Stimulated activated CD4-positive, alpha-beta T cell treated with anti-CD3 and anti-CD28 coated beads, TNF-alpha, amount 100 ng/mL, for 48 hours (primary cell): ENCODE data around the gene EDA.
"Not testable (repeated sequence)": the region's sequence is repeated elsewhere in the genome, so short reads cannot be mapped to it uniquely, and the experiment has no call there.

Experiments
- DNase-seq, 3 donors: peaks; one replicate each; pipeline ENCODE4 v3.0.0-alpha.2; 2020; ENCODE audit warnings: low read depth in 3 of 3

The EDA gene

DNA sequence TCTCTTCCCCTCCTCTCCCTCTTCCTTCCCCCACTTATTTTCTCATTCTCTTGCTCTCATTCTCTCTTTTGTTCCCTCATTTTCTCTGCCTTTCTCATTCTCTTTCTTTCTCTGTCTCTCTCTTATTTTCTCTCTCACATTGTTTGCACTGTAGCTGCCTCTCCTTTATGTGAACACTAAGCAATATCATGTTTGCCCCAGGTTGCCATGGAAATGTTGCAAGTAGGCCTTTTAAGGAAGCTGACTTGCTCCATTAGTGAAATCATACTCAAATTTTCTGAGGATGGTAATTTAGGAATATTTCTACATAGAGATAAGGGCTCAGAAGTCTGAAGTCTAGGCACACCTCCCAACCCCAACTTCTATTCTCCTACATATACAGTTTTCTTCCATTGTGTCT is 130.1 kb downstream of the EDA start:
- no peak for DNase-seq

DNA sequence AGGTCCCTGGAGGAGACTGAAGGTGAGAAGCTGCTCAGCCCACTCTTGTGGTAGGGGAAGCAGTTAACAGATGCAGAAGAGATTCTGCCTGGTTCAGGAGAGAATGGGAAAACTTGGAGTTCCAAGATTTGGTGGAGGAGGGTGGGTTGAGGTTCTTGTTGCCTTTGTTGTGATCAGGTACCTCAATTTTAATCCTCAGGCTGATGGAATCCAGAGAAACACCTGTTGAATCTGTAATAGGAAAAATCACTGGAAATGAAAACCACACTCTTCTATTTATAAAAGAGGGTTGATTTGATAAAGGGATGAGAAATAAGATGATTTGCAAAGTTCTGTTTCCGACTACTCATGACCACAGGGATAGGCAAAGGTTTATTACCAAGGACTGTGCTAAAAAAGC is 132.1 kb downstream of the EDA start:
- DNase-seq, result no peak

DNA sequence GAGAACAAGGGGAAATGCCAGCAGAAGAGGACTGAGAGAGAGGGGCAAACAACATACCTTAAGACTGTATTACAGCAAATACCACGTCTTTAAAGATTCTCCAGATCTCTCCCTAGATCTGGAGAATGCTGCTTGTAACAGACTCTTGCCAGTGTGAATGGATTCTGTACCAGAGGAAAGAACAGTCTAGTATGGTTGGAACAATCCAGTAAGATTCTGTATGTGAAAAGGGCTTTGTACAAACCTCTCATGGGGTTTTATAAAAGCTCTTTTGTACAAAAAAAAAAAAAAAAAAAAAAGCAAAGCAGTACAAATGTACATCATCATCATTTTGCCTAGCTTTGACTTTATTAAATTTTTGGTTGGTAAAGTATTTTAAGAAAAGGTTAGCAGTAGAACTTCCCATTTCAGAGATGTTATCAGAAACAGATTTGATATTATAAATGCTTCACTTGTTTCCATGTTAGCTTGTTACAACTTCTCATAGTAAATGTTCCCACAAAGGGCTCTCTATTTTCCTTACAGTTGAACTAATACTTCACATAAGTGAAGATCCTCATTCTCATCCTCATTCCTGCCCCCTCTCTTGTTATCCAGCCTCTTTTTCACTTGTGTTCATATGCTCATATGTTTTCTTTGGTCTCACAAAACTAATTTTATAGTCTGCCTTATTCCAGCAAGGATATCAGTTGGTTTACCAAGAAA is 144.2 kb downstream of the EDA start:
- DNase-seq, result no peak

DNA sequence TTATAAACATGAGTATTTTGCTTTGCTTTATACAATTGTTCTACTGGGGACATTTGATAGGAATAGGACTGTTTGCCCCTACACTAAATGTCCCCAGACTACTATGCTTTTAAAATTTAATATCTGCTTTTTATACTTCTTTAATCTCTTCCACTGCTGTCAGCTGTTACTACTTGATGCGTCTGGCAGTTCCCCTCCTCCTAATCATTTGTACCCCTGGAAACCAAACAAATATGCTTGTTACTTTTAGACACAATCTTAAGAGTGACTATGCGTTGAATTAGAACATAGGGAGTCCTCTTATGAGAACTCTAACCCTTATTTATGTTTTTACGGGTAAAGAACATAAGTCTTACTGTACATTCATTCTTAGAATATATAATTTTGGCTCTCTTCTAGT is 145.7 kb downstream of the EDA start:
- no peak for DNase-seq

DNA sequence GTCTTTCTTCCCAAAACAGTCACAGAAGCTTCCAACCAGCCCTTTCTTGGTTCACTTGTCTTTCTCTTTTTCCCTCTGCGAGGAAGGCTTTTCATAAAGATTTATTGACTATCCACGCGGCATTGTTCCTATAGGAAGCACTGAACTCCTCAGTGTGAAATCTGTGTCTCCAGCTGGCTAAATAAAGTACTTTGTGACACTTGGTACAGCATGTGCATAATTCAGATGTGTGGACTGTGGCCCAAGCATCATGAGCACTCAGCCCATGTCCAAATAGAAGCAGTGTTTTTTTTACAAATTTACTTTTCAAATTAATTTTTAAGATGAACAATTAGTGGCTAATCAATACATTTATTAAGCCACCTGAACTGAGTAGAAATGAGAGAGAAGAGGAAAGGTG is 146.4 kb downstream of the EDA start:
- no peak for DNase-seq

DNA sequence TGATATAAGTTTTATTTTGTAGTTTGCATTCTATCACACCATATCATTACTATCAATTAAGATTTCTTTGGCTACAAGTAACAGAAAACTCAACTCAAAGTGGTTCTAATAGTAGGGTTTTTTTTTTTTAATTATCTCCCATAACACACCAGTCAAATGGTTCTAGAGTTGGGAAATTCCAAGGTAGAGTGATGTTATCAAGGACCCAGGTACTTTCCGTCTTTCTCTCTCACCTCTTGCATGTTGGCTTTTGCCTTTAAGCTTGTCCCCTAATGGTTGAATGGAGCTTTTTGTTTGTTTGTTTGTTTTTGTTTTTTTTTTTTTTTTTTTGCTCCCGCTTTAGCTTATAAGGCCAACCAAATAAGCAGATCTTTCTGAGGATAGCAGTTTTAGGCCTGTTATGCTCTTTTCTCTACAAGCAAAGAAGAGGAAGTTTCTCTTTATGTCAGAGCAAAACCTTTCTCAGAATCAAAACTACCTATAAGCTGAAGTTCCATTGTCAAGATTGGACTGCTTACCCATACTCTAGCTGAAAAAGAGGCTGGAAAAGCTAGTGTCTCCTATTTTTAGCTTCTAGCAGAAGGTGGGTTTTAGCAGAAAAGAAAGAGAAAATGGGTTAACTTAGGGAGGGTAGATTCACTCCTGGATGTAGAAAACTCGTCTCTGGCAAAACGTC is 177.5 kb downstream of the EDA start:
- no peak for DNase-seq

DNA sequence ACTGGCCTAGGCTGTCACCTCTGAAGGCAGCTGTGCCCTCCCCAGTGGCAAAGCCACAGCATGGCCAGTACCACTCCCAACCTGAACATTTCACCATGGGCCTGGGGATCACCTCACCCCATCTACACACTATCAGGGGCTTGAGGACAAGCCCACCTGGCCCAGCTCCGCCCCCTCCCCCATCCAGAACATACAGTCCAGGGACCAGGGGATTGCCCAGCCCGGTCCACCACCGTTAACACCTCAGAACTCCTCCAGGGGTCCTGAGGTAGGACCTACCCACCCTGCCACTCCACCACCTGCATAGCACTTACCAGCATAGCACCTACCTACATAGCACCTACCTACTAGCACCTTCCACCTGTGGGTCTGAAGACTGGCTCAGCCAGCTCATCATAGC is 179.8 kb downstream of the EDA start:
- DNase-seq, result no peak

DNA sequence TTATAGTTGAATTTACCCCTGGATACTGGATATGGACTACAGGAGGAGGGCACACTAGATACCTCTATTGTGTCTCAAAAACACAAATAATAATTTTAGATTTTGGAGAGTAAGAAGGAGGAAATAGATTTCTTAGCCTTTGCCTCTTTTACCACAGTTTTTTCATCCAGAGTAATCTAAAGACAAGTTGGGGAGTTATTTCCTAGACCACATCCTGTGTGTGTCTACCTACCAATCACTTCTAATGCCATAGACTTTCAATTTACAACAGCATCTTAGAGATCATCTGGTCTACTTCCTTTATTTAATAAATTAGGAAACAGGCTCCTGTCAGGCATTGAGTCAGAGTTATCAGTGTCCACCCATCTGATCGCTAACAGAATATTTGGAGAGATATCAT is 191.5 kb downstream of the EDA start:
- DNase-seq, result no peak

DNA sequence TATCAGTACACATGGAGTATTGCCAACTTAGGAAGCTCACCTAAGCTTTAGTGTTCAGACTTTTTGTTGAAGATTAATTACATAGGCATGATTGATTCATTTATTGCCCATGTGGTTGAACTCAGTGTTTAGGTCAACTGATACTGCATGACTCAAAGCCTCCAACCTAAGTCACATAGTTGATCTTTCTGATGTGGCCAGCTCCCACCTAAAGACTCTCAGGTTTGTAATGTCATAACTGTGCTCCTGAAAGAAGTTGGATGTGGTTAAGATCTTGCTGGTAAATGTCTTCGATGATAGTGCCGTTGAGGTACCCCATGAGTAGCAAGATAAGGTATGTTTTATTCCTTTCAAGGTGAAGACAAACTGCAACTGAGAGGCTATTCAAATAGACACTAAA is 192.5 kb downstream of the EDA start:
- no peak for DNase-seq

DNA sequence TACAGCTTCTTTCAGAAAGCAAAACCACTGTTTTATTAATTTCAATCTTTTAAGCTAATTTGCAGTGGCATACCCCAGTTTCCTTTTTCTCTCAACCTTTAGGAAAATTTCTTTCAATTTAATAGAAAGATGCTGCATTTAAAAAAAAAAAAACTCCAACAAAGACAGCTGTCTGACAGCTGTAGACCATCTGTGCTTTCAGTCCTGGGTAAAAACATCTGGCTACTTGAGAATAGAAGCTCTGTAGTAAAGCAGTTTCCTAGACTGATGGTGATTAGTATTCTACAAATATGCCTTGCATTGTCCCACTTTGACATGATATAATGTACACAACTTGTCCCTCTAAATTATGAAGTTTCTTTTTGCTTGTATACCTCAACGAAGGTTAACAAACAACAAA is 197.8 kb downstream of the EDA start:
- no peak for DNase-seq

DNA sequence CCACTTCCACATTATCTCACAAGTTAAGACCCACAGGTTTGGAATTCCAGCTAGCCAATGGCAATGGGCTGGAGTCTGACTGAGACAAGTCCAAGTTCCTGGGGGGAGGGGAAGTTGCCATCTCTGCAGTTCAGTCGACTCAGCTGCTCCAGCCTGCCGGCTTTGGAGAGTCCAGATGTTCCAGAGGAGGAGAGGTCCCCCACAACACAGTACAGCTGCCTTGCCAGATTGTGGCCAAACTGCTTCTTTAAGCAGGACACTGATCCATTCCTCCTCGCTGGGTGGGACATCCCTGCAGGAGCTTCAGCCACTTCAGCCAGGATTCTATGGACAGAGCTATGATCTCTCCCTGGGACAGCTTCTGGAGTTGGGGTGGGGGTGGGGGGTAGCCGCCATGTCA is 199.2 kb downstream of the EDA start:
- DNase-seq, result no peak

DNA sequence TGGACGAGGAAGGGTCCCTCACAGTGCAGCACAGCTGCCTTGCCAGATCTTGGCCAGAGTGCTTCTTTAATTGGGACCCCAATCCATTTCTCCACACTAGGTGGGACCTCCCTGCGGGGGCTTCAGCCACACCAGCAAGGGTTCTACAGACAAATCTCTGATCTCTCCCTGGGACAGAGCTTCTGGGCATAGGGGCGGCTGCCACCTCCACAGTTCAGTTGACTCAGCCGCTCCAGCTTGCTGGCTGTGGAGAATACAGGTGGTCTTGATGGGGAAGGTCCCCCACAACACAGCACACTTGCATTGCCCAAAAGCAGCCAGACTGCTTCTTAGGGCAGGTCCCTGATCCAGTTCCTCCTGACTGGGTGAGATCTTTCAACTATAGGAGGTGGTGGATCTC is 199.6 kb downstream of the EDA start:
- no peak for DNase-seq

DNA sequence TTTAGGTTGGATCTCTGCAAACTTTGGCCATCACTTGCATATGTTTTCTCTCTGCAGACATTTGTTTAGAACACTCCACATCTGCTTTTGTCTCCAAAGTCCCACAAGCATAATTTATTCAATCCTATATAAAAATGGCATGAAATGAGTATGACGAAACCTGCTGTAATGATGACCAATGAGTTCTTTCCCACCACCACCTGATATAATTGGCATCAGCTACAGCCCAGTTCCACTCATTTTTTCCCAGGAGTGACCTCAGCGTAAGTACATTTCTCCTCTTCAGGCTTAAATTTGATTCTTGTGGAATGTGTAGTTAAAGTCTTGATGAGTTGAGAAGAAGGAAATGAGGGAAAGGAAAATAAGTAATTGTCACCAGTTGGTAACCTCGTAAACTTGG is 228.7 kb downstream of the EDA start:
- no peak for DNase-seq

DNA sequence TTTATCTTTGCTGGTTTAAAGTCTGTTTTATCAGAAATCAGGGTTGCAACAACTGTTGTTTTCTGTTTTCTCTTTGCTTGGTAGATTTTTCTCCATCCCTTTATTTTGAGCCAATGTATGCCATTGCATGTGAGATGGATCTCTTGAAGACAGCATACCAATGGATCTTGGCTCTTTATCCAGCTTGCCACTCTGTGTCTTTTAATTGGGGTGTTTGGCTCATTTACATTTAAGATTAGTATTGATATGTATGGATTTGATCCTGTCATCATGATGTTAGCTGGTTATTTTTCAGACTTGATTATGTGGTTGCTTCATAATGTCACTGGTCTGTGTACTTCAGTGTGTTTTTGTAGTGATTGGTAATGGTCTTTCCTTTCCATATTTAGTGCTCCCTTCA is 244.1 kb downstream of the EDA start:
- not testable (repeated sequence) for DNase-seq

DNA sequence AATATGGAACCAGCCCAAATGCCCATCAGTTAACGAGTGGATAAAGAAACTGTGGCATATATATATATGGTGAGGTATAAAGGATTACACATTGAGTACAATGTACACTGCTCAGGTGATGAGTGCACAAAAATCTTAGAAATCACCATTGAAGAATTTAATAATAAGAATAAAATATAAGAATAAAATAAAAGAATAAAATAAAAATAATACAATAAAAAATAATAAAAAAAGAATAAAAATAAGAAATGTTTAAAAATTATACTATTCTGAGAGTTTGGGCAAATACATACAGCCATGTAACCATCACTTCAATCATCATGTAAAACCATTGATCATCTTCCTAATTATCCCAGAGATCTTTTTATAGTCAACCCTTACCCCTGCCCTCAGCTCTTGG is 260.3 kb downstream of the EDA start:
- no peak for DNase-seq

DNA sequence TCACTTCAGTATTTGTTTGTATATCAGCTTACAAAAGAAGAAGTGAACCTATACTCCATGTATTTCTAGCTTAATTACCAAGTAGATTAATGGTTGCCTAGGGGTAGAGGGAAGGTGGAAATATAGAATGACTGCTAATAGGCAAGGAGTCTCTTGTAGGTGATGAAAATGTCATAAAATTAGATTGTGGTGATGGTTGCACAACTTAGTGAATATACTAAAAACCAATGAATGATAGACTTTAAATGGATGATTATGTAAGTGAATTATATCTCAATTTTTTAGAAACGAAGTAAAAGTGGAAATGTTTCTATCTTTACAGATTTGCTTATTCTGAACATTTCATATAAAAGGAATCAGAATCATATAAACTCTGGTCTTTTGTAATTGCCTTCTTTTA is 268.3 kb downstream of the EDA start:
- DNase-seq, result no peak

DNA sequence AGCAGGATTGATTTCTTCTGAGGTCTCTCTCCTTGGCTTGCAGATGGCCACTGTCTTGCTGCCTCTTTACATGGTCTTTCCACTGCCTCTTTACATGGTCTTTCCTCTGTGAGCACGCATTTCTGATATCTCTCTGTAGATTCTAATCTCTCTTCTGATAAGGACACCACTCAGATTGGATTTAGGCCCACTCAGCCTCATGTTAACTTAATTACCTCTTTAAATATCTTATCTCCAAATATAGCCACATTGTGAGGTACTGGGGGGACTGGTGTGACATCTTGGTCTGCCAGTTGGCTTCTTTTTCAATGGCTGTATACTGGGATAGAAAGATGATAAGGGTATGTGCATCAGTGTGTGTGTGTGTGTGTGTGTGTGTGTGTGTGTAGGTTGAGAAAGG is 280.1 kb downstream of the EDA start:
- DNase-seq, result no peak

DNA sequence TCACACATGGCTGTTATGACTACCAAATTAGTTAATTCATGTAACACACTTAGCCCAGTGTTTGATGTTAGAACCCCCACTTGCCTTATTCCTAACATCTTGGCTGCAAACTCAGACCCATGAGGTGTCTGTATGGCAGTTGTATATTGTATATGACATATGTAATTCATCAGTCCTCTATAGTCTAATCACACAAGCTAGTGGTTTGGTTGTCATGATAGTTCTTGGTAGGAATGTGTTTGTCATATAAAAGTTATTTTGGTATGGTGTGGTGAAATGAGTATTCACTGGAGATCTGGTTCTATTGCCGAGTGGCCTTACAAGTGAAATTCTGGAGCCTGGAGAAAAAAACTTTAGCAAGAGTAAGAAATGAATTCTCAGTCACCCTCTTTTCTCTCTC is 284.6 kb downstream of the EDA start:
- no peak for DNase-seq

DNA sequence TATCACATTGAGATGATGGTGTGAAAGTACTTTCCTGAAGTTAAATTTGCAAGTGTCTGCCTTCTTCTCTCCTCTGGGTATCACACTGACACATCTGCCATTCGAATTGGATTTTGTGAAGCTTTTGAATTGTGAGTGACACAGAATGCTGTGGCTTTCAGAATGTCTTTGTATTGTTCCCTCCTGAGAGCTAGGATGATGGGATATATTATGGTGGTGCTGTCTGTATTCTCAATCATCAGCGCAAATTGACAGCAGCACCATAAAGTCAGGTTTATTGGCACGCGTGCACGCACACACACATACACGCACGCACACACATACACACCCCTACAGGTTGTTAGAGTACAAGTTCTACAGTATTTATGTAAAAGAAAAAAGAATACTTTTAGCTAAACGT is 290.5 kb downstream of the EDA start:
- DNase-seq, result no peak

DNA sequence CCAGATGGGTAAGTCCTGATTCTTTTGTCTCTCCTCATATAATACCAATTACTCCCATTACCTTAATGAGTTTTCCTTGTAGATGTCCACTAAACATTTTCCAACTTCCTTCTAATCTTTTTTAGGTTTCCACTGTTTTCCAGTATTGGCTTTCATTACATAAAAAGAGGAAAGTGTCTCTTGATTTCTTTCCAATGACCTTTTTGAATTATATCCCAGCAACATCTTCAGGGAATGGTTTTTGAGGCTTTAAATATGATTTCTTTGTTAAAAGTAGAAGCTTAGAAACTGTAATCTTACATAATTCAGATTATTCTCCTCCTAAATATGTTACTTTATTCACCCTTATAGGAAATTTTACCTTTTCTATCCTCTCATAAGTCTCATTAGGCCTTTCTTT is 298.9 kb downstream of the EDA start:
- no peak for DNase-seq

DNA sequence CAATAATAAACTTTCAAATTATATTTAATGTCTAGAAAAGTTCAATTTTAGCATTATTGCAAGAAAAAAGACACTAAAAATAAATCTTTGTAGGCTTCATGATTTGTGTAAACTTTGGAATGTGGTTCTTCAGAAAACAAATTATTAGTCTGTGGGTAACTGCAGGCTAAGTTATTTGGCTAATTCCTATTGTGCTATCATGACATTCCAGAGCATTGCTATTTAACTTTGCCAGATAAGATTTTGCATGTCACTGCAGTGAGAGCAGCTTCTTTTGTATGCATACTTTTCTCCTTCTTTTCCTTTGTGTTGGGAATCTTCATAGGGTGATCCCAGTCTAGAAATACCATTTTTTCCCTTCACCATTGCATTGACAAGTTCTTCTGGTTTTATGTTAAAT is 303.8 kb downstream of the EDA start:
- no peak for DNase-seq

DNA sequence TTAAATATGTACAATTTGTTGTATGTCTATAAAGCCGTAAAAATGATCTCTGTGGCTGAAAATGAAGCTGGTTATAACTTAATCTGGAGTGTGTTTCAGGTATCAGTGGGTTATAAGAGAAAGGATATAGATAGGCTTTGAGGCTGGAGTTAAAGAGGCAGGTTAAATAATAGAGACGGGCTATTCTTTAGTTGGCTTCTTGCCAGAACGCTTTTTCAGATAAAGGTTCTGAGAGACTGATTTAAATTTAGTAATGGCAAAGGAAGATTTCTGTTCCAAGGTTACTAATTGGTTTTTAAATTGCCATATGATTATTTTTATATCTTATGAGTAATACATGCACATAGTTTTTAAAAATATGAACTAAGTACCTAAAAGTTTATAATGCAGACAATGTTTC is 316.4 kb downstream of the EDA start:
- DNase-seq, result no peak

DNA sequence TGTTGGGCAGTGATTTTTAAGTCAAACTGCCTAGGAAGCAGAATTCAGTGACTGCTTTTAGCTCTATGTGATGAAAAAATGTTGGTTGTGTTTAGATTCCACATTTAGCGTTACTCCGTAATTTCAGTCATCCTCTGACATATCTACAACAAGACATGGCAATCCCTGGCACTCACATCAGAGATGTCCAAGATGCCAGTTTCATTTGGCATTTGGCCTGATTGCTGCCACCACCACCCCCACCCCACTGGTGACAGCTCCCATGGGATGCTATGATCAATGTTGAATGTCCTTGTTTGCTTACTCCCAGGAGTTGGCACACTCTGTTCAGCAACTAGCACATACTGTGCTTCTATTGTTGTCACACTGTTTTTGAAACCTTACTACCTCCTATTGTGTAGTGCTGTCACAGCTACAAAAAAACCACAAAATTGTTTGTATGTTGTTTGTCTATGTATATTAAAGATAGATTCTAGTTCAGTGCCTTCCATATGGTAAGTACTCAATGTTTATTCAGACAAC is 332.4 kb downstream of the EDA start:
- DNase-seq, result no peak

DNA sequence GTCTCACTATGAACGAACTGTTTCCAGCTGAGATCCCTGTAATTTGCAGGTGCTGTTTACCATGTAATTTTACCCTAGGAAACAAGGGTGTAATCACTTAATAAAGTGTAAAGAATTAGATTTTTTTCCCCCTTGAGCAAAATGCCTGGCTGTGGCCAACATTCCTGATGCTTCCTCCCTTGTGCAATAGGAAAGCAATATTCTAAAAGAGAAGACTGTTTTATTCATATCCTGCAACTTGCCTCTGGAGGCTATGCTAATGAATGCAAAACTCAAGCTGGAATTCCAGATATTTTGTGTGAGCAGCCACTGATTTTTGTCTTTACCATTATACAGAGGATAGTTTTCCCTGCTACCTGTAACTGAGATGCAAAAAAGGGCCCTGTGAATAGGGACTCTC is 335.8 kb downstream of the EDA start:
- no peak for DNase-seq
